Stimulated activated CD4-positive, alpha-beta T cell treated with anti-CD3 and anti-CD28 coated beads, Interleukin-4, amount 100 ng/mL, for 48 hours (primary cell): ENCODE results near the gene ROCK1.

Source experiments
- DNase-seq, 2 donors: peaks; one replicate each; pipeline ENCODE4 v3.0.0-alpha.2; 2020; ENCODE audit warnings: low read depth in 2 of 2

Gene ROCK1

DNA sequence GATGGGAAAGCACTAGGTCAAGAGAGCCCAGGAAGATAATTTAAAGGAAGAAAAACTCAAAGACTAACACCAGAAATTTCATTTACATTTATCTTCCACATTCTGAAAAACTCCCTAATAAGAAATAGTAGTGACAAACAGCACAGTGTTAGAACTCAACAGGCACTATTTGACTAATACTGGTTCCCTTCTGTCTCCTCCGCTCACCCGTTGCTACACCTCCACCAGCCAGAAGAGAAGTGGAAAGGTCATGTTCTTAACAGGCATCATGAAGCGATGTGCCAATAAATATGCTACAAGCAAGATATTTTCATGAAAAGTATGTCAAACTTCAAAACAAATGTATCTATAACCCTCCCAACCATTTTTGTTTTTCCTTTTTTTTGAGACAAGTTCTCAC, 5.7 kb downstream of the ROCK1 start:
- DNase-seq = no peak

DNA sequence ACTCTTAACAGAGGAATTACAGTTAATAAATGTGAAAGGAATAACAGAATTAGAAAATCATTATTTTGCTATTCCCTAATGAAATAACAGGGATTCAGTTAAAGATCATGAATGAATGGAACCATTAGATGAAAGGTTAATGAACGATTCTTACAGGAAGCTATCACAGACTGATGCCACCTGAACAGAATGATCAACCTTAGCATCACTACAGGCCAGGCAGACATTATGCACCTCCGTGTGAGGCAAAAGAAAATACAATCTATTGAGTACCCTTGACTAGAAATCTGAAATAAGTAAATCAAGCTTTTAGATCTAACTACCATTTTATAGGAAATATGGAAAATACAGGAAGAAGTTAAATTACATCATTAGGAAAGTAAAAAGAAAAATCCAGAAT, 10.4 kb downstream of the ROCK1 start:
- no peak for DNase-seq

DNA sequence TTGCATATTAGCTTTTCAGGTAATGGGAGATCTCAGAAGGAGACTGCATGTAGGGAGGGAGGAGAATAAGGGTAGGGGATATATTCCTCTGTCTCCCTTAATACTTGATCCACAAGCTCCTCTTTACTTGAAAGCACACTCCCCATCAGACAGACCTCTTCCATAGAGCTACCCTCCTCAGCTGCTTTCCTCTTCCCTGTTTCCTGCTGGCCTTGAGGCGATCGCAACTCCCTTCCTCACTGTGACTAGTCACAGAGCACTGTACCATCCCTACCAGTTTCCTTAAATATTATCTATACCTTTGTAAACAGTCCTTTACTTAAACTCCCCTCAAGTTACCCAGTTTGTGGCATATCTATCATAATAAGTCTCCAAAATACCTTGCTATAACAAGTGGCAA, 10.9 kb downstream of the ROCK1 start:
- no peak for DNase-seq

DNA sequence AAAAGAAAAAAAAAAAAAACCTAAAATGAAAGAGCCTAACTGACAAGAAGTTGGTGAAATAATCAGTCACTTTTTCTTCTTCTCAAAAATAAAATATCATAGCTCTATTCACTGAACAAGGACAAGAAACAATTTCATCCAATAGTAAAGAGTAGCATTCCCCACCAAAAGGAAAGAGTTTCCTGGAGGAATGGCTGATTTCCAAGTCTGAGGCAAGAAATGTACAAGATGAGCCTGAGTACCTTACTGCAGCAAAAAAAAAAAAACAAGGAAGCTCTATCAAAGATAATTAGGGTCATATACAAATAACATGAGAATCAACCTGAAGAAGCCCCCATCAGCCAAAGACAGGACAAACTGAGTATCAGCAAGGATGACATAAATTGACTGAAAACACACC, 11.5 kb downstream of the ROCK1 start:
- no peak for DNase-seq

DNA sequence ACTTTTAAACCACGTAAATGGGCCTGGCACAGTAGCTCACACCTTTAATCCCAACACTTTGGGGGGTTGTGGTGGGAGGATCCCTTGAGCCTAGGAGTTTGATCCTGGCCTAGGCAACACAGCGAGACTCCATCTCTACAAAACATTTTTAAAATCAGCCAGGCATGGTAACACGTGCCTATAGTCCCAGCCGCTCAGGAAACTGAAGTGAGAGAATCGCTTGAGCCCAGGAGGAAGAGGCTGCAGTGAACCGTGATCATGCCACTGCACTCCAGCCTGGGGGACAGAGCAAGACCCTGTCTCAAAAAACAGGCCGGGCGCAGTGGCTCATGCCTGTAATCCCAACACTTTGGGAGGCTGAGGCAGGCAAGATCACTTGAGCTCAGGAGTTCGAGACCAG, 12.2 kb downstream of the ROCK1 start:
- DNase-seq = no peak

DNA sequence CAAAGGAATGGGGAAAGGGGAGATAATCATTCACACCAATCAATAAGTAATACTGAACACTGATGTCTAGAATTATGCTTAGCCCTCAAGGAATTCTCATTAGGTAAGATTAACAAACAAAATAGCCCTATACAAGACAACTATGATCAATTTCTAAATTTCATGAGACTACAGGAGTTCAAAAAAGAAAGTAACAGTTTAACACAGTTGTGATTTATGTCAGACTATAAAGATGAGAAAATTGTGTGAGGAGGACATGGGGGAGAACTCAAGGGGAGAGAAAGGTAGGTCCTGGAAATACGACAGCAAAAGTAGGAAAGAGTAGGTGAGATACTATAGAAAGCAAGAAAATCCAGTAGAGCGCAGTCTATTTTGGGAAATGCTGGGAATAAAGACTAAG, 14.9 kb downstream of the ROCK1 start:
- DNase-seq = no peak

DNA sequence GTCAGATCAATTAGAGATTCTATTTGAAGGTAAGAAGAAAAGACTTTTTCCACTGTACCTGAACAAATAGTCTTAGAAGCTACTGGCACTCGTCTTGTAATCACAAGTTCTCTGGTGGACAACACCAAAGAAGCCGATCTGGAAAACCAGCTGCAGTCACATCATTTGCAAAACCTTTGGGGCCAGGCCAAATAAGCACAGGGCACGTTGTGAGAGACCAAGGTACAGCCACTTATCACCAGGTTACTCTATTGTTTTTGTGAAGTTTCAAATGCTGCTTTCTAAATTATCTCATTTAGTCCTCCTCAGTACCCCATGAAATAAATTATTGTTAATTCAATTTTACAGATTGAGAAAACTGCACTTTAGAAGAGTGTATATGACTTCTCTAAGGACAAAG, 18.5 kb downstream of the ROCK1 start:
- no peak for DNase-seq

DNA sequence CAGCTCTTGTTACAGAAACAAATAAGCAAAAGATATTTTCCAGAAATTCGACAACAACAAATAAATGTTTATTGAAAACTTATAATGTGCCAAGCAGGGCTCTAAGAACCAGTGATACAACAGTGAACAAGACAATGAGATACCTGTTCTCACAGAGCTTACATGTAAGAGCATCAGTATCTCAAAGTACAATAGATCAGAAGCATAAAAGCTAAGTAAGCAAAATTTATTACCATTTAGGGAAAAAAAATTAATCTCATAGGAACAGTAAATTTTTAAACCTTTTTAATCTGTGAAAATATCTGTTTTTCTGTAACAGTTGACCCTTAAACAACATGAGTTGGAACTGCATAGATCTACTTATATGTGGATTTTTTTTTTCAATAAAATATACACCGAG, 20.9 kb downstream of the ROCK1 start:
- no peak for DNase-seq

DNA sequence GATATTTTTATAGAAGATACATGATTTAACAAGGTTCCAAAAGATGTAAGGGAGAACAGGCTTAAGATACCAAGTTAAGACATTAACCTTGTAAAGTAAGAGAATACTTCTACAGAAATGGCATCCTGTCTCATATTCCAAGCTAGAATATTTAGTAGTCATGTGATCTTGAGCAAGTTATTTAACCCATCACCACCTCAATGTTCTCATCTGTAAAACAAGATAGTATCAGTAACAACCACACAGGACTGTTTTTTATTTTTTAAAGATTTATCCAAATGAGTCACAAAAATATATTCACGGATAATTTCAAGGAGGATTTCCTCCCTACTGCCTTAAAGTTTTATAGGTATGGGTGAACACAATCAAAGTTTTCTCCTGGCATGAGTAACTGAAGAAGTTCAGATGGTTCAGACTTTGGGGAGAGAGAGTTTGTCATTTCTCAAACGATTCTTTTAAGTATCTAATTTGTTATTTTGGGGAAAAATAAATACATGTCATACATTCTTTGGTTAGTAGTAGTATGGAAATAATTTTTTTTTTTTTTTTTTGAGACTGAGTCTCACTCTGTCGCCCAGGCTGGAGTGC, 25.9 kb downstream of the ROCK1 start:
- no peak for DNase-seq

DNA sequence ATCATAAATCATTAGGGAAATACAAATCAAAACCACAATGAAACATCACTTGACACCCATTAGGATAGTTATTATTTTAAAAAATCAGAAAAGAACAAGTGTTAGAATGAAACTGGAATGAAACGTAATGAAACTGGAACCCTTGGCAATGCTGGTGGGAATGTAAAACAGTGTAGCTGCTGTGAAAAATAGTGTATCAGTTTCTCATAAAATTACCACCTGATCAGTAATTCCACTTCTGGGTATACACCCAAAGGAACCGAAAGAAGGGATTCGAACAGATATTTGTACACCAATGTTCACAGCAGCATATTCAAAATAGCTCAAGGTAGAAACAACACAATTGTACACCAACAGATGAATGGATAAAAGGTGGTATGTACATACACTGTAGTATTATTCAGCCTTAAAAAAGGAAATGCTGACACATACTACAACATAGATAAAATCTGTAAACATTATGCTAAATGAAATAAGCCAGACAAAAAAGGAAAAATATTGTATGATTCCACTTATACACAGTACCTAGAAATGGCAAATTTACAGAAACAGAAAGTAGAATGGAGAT, 27.0 kb downstream of the ROCK1 start:
- no peak for DNase-seq

DNA sequence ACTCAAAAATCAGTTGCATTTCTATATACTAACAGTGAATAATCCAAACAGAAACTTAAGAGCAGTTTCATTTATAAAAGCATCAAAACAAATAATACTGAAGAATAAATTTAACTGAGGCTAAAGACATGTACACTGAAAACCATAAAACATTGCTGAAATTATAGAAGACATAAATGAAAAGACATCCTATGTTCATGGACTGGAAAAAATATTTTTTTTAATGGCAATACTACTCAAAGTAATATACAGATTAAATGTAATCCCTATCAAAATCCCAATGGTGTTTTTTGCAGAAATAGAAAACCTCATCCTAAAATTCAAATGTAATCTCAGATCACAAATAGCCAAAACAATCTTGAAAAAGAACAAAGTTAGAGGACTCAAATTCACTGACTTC, 28.6 kb downstream of the ROCK1 start:
- DNase-seq = no peak

DNA sequence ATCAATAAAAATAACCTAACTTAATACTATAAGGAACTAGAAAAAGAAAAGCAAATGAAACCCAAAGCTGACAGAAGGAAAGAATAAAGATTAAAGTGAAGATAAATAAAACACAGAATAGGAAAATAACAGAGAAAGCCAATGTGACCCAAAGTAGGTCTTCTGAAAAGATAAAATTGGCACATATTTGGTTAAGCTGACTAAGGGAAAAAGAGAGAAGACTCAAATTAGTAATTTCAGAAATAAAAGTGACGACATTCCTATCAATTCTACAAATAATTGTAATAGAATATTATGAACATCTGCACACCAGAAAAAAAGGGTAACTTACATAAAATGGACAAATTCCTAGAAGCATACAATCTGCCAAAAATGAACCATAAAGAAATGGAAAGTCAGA, 30.2 kb downstream of the ROCK1 start:
- no peak for DNase-seq

DNA sequence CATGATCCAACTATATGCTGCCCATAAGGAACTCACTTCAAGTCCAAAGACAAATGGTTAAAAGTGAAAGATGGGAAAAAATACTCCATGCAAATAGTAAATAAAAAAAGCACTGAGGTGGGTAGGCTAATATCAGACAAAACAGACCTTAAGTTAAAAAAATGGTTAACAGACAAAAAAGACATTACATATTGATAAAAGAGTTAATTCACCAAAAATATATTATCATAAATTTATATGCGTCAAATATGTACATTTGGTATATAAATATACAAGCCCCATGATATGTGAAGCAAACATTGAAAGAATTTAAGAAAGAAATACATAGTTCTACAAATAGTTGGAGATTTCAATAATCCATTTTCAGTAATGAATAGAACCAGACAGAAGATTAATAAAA, 31.0 kb downstream of the ROCK1 start:
- no peak for DNase-seq

DNA sequence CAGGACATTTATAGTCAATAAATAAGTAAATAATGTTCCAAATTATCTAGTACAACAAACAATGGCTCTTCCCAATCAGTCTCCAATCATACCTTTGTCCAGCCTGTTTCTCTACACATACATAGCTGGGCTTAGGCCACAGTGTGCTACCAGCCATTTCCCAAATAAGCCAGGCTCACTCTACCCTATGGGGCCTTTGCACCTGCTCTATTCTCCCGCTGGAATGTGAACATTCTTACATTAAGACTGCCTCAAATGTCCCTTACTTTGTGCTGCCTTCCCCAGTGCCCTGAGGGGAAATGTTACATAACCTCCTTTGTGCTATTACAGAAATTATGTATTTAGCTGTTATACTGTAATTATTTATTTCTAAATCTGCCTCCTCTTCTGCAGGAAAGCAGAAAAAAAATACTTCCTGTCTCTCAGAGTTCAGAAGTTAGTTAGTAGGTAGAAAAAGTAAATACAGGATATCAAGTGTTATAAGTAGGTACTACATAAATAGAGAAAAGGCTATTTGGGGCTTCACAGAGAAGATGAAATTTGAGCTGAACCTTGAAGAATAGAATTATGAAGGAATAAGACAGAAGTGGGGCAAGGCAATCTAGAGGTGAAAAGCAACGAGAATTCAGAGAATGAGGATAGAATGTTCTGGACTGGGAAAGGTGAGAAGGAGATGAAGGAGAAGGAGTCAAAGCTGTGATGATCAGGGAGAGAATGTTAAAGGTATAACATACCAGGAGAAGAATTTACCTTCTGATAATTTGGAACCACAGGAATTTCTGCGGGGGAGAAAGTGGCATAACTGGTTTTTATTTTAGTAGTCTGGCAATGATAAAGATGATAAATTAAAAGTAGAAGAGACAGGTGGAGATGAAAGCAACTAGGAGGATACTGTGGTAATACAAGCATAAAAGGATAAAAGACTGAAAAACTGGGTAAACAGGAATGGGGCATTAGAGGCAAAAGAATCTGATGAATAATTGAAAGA, 37.0 kb downstream of the ROCK1 start:
- no peak for DNase-seq

DNA sequence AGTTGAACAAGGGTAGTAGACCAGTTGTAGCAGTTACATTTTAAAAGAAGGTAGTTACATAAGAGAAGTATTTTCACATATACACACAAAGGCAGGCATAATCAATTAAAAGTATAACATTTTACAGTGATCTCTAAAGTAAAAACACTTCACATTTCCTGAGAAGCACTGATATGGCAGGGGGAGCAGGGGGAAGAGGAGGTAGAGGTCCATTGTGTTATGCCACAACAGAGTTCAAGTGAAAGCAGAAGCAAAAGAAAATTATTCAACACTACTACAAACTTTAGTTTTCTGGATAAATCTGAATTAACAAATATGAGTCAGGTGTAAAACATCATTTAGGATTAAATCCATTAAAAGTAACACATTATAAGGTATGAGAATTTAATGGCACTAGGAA, 38.4 kb downstream of the ROCK1 start:
- DNase-seq = no peak

DNA sequence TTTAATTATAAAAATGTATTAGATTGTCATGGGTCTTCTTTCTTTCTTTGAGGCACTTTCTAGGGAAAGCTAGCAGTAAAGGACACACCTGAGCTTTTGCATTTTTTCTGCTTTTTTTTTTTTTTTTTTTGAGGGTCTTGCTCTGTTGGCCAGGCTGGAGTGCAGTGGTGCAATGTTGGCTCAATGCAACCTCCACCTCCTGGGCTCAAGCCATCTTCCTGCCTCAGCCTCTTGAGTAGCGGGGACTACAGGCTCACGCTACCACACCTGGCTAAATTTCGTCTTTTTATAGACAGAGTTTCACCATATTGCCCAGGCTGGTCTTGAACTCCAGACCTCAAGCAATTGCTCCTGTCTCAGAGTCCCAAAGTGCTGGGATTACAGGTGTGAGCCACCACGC, 40.5 kb downstream of the ROCK1 start:
- DNase-seq = no peak

DNA sequence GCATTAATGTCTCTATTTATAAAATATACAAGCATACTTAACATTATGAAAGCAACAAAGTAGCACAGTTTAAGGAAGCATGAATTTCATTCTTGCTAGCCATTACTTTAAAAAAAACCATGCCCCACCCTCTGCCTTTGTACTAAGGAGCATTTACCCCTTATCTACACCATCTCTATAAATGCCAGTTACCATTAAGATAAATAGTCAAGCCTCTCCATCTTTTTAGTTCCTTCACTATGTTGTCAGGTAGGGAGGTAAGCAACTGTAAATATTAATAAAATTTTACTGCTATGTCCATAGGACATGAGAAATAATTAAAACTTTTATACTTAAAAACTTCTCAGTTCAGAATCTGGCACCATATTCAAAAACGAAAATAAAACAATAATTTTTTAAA, 42.1 kb downstream of the ROCK1 start:
- no peak for DNase-seq

DNA sequence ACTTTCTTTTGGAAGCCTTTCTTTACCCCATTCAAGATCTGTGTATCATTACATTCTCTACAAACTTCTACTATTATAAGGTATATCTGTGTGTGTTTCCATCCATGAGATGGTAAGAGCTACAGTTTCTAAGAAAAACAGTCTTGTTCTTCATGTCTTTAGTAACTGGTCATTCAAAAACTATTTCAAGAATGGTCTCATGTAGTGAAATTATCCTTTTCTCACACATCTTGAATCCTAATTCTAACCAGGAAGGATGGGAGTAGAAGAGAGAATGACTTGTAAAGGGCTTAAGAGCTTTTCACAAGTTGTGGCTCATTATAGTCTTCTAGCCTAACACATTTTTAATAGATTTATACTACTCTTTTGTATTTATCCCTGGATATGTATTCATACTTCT, 47.3 kb downstream of the ROCK1 start:
- no peak for DNase-seq

DNA sequence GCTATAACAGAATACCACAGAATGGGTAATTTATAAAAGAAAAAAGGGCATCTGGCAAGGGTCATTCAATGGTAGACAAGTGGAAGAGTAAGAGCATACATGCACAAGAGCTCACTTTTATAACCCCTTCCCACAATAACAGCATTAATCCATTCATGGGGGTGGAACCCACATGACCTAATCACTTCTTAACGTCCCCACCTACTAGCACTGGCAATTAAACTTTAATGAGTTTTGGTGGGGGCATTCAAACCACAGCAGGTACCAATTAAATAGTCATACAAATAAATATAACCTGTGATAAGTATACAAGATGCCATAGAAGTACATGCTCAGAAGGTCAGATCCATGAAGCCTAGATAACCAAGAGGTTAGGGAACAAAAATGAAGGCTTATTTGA, 48.6 kb downstream of the ROCK1 start:
- no peak for DNase-seq

DNA sequence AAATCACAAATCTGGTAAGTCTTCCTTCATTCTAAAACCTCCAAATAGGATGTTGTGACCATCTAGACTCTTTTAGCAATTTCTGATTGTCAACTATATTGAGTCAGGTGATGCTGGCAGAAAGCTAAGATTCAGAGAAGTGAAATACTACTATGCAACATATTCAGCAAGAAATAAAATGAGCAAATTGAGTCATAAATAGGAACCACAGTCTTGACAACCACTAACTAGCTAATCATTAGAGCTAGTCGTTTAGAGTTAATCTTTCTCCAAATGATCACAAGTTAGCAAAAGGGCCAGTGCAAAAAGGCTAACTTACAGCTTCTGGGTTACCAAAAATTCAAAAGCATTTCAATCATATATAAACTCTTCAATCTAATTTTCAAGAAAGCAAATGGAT, 54.5 kb downstream of the ROCK1 start:
- no peak for DNase-seq

DNA sequence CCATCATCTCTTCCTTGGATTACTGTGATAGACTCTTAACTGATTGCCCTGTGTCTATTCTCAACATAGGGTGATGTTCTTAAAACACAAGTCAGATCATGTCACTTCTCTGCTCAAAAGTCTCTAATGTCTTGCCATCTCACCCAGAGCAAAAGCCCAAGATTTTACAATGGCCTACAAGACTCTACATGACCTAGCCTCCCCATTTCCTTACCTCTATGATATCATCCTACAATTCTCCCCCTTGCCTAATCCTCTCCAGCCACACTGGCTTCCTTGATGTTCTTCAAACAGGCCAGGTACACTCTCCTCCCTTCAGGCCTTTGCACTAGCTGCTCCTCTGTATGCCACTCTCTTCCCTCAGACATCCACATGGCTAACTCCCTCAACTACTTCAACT, 55.1 kb downstream of the ROCK1 start:
- no peak for DNase-seq

DNA sequence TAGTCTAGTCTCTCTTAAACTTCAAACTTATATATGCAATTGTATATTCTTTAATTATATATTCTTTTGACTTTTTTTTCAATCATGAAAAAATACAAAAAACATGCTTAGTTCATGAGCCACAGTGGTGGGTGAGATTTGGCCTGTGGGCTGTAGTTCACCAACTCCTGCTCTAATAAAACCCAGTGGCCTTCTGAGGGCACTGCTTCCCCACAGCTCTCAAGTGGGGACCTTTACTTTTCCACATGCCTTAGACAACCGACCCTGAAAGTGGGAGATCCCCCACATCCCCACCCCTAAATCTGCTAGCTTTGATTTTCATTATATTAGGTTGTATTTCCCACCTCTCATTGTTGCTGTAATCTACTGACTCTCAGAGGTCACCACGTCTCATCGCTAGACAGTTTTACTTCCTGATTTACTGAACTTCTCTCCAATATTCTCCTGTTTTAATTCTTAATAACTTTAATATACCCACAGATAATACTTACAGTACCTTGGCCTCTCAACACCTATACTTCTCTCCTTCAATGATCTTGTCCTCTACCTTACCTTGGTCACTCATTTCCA, 57.3 kb downstream of the ROCK1 start:
- DNase-seq = no peak

DNA sequence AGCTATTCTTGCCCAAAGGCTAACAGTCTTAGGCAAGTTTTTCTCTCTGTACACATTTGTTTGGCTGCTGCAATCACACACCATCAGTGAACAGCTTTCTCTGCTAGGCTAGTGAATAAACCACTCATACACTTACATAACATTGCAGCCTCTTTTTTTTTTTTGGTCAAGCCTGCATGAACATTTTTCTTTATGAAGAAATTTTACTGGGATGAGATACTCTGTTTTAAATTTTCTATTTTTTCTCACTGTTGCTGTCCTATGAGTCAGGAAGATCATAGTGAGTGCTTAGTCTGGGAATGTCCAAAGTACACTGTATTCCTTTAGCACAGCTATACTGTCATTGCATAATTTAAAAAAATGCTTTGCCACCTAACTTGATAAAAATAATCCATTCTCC, 58.5 kb downstream of the ROCK1 start:
- no peak for DNase-seq
